Endothelial cell of umbilical vein (primary cell): ENCODE results near the gene HDAC4.

Experiments
- CTCF ChIP-seq, 2 donors: IDR thresholded peaks; 1 replicate in 1 of 2; 2 replicates in 1 of 2; pipeline ENCODE4 v1.5.1; 2011; ENCODE audit warnings: low read length in 2 of 2, mild to moderate bottlenecking in 2 of 2, moderate library complexity in 2 of 2, control low read depth in 1 of 2, inconsistent platforms in 1 of 2, low read depth in 1 of 2; ENCODE audit not compliant: insufficient read depth in 1 of 2; ENCODE audit errors: extremely low read depth in 1 of 2
- EZH2 ChIP-seq: IDR thresholded peaks from 2 replicates; pipeline ENCODE4 v1.6.1; 2012; ENCODE audit warnings: borderline replicate concordance, low read depth, mild to moderate bottlenecking, moderate library complexity, low read length, inconsistent platforms; ENCODE audit not compliant: severe bottlenecking
- FOS ChIP-seq: IDR thresholded peaks from 2 replicates; pipeline ENCODE4 v1.6.1; 2011; ENCODE audit warnings: mild to moderate bottlenecking, low read length, moderate library complexity, borderline replicate concordance; ENCODE audit not compliant: insufficient read depth
- JUN ChIP-seq: IDR thresholded peaks from 2 replicates; pipeline ENCODE4 v1.6.1; 2011; ENCODE audit warnings: borderline replicate concordance, low read depth; ENCODE audit not compliant: insufficient read length, insufficient read depth
- MAX ChIP-seq: IDR thresholded peaks from 2 replicates; pipeline ENCODE4 v1.6.1; 2011; ENCODE audit not compliant: insufficient read depth, insufficient read length
- POLR2A ChIP-seq: IDR thresholded peaks from 2 replicates; pipeline ENCODE4 v1.6.1; 2012; ENCODE audit warnings: low read depth, mild to moderate bottlenecking, control low read depth, low read length
- POLR2AphosphoS5 ChIP-seq: IDR thresholded peaks from 2 replicates; pipeline ENCODE4 v1.6.1; 2012; ENCODE audit warnings: low read depth, mild to moderate bottlenecking, control low read depth, low read length, moderate library complexity; ENCODE audit not compliant: insufficient read depth

GRCh38 chr2:239009589-239009961 lies 391.2 kb downstream of the HDAC4 start:
- TF ChIP-seq CTCF (IDR thresholded peaks at IDR 0.05; ENCODE audit: extremely low read depth in 1 of 2, insufficient read depth in 1 of 2, low read depth in 1 of 2, low read length in 2 of 2) (no peak), POLR2A (no peak), EZH2 (no peak), JUN (no peak), POLR2AphosphoS5 (no peak), MAX (no peak), FOS (no peak)
